Globus pallidus (tissue), 1 donor: ENCODE results near the gene ERI2.
A peak's percentile ranks its signal among the peaks of the same experiment; 100 is the strongest.
"Not testable (repeated sequence)": the region's sequence is repeated elsewhere in the genome, so short reads cannot be mapped to it uniquely, and the experiment has no call there.

Source experiments
- DNase-seq: peaks from one replicate; pipeline ENCODE4 v3.0.0-alpha.2; 2015; ENCODE audit warnings: low spot score

ERI2 gene

GRCh38 chr16:20814784-20815183 is 8.5 kb upstream of the ERI2 start:
- DNase-seq = no peak

GRCh38 chr16:20812510-20812909 is 6.2 kb upstream of the ERI2 start:
- no peak for DNase-seq

- DNase-seq = no peak
These were observed 5.7 kb upstream of the ERI2 start for GRCh38 chr16:20811889-20812439.

- DNase-seq = no peak
These were observed 1.6 kb upstream of the ERI2 start for GRCh38 chr16:20807862-20808261.

GRCh38 chr16:20805684-20806167 is 546 bp downstream of the ERI2 start:
- DNase-seq = not testable (repeated sequence)

GRCh38 chr16:20803561-20804214 is 2.6 kb downstream of the ERI2 start:
- no peak for DNase-seq

GRCh38 chr16:20803192-20803560 is 3.1 kb downstream of the ERI2 start:
- no peak for DNase-seq

- DNase-seq = no peak
These were observed 5.0 kb downstream of the ERI2 start for GRCh38 chr16:20801278-20801677.

- DNase-seq = no peak
These were observed 6.7 kb downstream of the ERI2 start for GRCh38 chr16:20799599-20799998.

- DNase-seq = no peak
These were observed 7.9 kb downstream of the ERI2 start for GRCh38 chr16:20798364-20798763.

GRCh38 chr16:20791923-20792612 is 14.2 kb downstream of the ERI2 start:
- no peak for DNase-seq

- no peak for DNase-seq
These were observed 17.1 kb downstream of the ERI2 start for GRCh38 chr16:20789130-20789529.

GRCh38 chr16:20784204-20784603 is 22.1 kb downstream of the ERI2 start:
- no peak for DNase-seq

GRCh38 chr16:20782470-20782869 is 23.8 kb downstream of the ERI2 start:
- no peak for DNase-seq

- no peak for DNase-seq
These were observed 24.6 kb downstream of the ERI2 start for GRCh38 chr16:20781697-20782096.

GRCh38 chr16:20774703-20775362 is 31.4 kb downstream of the ERI2 start:
- peak; percentile 3 for DNase-seq

GRCh38 chr16:20773679-20774078 is 32.6 kb downstream of the ERI2 start:
- DNase-seq = no peak

GRCh38 chr16:20768818-20769217 is 37.5 kb downstream of the ERI2 start:
- DNase-seq = no peak

GRCh38 chr16:20768121-20768520 is 38.2 kb downstream of the ERI2 start:
- no peak for DNase-seq

GRCh38 chr16:20767577-20767976 is 38.7 kb downstream of the ERI2 start:
- DNase-seq = no peak

GRCh38 chr16:20766294-20766693 is 40.0 kb downstream of the ERI2 start:
- DNase-seq = no peak

- no peak for DNase-seq
These were observed 40.5 kb downstream of the ERI2 start for GRCh38 chr16:20765732-20766131.

GRCh38 chr16:20764448-20764847 is 41.8 kb downstream of the ERI2 start:
- DNase-seq = not testable (repeated sequence)
